Choroid plexus epithelial cell (primary cell): ENCODE measurements around the gene PXYLP1.

Source experiments
- DNase-seq: peaks from one replicate; pipeline ENCODE4 v3.0.0-alpha.2; 2010; ENCODE audit warnings: low read depth
- H3K4me3 ChIP-seq: 2 replicates; pipeline ENCODE4 v1.5.1; 2011; ENCODE audit warnings: low read depth, mild to moderate bottlenecking, control low read depth, low read length, moderate library complexity
- CTCF ChIP-seq: conservative IDR thresholded peaks from 2 replicates; pipeline ENCODE4 v1.5.1; 2011; ENCODE audit warnings: low read depth, mild to moderate bottlenecking, control low read depth, inconsistent platforms, low read length, moderate library complexity

PXYLP1 gene

GRCh38 chr3:141323936-141324704, 92.5 kb downstream of the PXYLP1 start:
- DNase-seq, result no peak

GRCh38 chr3:141326123-141326522, 94.5 kb downstream of the PXYLP1 start:
- DNase-seq, result no peak
- TF ChIP-seq CTCF, result no peak
- H3K4me3 ChIP-seq, result no peak overlapping the region

More at GRCh38 chr3:141323936-141324704, 92.5 kb downstream of the PXYLP1 start:
- no peak overlapping the region for H3K4me3 ChIP-seq
- no peak for TF ChIP-seq CTCF

- DNase-seq, result no peak
- no peak overlapping the region for H3K4me3 ChIP-seq
- TF ChIP-seq CTCF, result no peak
Measured at GRCh38 chr3:141326626-141327025, 95.0 kb downstream of the PXYLP1 start.

GRCh38 chr3:141328286-141329166, 96.9 kb downstream of the PXYLP1 start:
- no peak for DNase-seq
- no peak for TF ChIP-seq CTCF
- no peak overlapping the region for H3K4me3 ChIP-seq

- no peak for TF ChIP-seq CTCF
- no peak overlapping the region for H3K4me3 ChIP-seq
Measured at GRCh38 chr3:141330235-141330634, 98.6 kb downstream of the PXYLP1 start.

GRCh38 chr3:141330718-141331376, 99.2 kb downstream of the PXYLP1 start:
- no peak for DNase-seq
- no peak for TF ChIP-seq CTCF
- no peak overlapping the region for H3K4me3 ChIP-seq

More at GRCh38 chr3:141330235-141330634, 98.6 kb downstream of the PXYLP1 start:
- DNase-seq, result no peak
